ENCODE measurements around the gene CPEB2. TPM values are rescaled to one million over a fixed set of nuclear protein-coding genes. Genes with fewer than 3 reads are reported as not detected.
A peak's percentile ranks its signal among the peaks of the same experiment; 100 is the strongest.

Gene CPEB2
- total and polyA plus RNA-seq, 12 donors, result 3.2 to 15.8 (median 8.7) TPM

DNA sequence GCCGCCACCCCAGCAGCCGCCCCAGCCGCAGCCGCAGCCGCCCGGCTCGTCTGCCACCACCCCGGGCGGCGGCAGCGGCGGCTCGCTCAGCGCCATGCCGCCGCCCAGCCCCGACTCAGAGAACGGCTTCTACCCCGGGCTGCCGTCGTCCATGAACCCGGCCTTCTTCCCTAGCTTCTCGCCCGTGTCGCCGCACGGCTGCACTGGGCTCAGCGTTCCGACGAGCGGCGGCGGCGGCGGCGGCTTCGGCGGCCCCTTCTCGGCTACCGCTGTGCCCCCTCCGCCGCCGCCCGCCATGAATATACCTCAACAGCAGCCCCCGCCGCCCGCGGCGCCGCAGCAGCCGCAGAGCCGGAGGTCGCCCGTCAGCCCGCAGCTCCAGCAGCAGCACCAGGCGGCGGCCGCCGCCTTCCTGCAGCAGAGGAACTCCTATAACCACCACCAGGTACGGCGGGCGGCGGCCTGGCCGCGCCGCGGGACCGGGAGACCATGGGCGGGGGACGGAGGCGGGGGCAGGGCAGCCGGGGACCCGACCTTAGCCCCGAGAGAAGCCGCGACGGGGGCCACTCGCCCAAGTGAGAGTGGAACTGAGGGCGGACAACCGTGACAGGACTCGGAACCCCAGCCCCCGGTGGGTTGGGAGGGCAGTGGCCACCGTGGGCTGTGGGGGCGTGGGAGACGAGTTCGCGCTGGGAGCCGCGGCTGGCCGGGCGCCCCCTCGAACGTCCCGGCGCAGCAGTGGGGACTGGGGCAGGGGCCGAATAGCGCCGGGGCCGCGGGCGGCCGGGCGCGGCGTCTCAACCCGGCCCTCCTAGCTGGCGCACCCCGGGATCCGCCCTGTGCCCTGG, 1.8 kb downstream of the CPEB2 start:
- DNase-seq, result peak; percentile 27 to 72 (median 48)
- Histone ChIP-seq H3K9me3 (replicated peaks in 1 of 3) (no peaks in the 10 kb centered on the region), H3K4me1 (replicated peaks in 1 of 2) (peaks cover 14 to 33% of the 10 kb centered on the region in 2 donors), H3K36me3 (replicated peaks in 1 of 2) (peaks cover 0 to 10% of the 10 kb centered on the region in 2 donors), H3K4me3 (peak overlapping the region; percentile 37 to 94 (median 92)), H3K27ac (peak overlapping the region; percentile 92 to 100 (median 100)), H3K27me3 (no peaks in the 10 kb centered on the region)
- TF ChIP-seq POLR2A (IDR thresholded peaks at IDR 0.05), result peak in 1 of 2 donors; percentile 1
- TF ChIP-seq, protein P1, sequence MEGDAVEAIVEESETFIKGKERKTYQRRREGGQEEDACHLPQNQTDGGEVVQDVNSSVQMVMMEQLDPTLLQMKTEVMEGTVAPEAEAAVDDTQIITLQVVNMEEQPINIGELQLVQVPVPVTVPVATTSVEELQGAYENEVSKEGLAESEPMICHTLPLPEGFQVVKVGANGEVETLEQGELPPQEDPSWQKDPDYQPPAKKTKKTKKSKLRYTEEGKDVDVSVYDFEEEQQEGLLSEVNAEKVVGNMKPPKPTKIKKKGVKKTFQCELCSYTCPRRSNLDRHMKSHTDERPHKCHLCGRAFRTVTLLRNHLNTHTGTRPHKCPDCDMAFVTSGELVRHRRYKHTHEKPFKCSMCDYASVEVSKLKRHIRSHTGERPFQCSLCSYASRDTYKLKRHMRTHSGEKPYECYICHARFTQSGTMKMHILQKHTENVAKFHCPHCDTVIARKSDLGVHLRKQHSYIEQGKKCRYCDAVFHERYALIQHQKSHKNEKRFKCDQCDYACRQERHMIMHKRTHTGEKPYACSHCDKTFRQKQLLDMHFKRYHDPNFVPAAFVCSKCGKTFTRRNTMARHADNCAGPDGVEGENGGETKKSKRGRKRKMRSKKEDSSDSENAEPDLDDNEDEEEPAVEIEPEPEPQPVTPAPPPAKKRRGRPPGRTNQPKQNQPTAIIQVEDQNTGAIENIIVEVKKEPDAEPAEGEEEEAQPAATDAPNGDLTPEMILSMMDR (IDR thresholded peaks at IDR 0.05), result no peak
- intact Hi-C loops (cut with DNase I), result loop anchor here in 1 of 2 donors (10.0 kb wide), 1 partner anchor 1349 kb away; no protein-coding TSS in a partner anchor
- WGBS, 4 donors, result 0 to 1% (median 0%) methylated on average over 1 to 109 of the region's 109 CpGs

DNA sequence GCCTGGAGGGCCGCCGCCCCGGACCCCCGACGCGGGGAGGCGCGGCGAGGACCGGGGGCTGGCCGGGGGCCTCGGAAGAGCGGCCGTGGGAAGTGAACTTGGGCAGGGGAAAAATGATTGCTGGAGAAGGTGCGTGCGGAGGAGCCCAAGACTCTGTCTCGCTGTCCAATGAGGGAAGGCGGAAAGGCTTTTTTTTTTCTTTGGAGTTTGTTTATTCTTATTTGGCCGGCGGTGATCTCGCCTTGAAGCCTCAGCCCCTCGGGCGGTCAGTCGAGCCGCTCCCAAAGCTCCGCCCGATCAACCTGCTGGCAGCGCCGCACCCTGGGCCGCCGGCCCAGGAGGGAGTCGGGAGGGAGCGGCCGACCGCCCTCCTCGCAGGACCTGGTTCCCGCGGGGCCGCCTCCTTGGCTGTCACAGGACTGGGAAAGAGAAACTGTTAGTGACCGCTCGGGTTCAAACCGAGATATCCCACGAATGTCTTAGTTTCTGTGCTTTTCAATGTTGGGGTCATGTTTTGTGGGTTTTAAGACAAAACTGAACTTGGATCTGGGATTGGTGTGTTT, 2.5 kb downstream of the CPEB2 start:
- H3K27me3 ChIP-seq, result no peaks in the 10 kb centered on the region
- peak overlapping the region; percentile 92 to 100 (median 100) for H3K27ac ChIP-seq
- no peaks in the 10 kb centered on the region for H3K9me3 ChIP-seq (replicated peaks in 1 of 3)
- TF ChIP-seq, protein P1 (IDR thresholded peaks at IDR 0.05), result no peak
- peak; percentile 65 to 91 for TF ChIP-seq POLR2A (IDR thresholded peaks at IDR 0.05)
- H3K36me3 ChIP-seq (replicated peaks in 1 of 2), result peaks cover 0 to 13% of the 10 kb centered on the region in 2 donors
- intact Hi-C loops (cut with DNase I), result loop anchor here in 1 of 2 donors (10.0 kb wide), 1 partner anchor 1350 kb away; no protein-coding TSS in a partner anchor
- DNase-seq, result peak; percentile 82 to 92 (median 87)
- peaks cover 16 to 37% of the 10 kb centered on the region in 2 donors for H3K4me1 ChIP-seq (replicated peaks in 1 of 2)
- peak overlapping the region; percentile 37 to 94 (median 92) for H3K4me3 ChIP-seq
- WGBS, 4 donors, result 1 to 2% (median 1%) methylated on average over 10 to 43 of the region's 43 CpGs

DNA sequence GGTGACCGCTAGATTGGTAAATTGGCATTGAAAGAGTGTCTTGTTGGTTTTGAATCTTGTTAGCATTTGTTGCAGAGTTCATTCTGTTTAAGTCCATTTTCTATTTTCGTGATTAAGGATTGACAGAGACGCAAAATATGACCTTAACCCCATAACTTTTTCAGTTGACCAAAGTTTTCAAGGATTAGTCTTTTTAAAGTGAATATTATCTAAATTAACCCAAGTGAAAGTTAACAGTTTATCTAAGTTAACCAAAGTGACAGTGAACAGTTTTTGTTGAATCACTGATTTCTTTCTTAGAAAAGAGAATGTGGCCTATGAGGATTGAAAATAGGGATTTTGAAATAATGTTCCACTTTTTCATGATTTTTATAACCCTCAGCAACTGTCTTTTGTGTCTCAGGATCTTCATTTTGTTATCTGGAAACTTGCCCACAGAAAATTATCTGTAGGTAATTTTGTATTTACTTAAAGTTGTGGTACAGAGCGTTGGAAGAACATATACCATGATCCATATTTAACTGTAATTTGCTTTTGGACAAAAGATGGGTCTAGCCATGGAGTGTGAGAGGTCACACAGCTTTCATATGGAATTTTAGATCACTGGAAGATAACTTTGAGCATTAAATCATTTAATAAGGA, 3.3 kb downstream of the CPEB2 start:
- no peaks in the 10 kb centered on the region for H3K27me3 ChIP-seq
- WGBS, 4 donors, result 27 to 31% (median 30%) methylated on average over 4 of the region's 4 CpGs
- H3K36me3 ChIP-seq (replicated peaks in 1 of 2), result peaks cover 0 to 13% of the 10 kb centered on the region in 2 donors
- TF ChIP-seq POLR2A (IDR thresholded peaks at IDR 0.05), result no peak
- TF ChIP-seq, protein P1 (IDR thresholded peaks at IDR 0.05), result no peak
- intact Hi-C loops (cut with DNase I), result loop anchor here in 1 of 2 donors (10.0 kb wide), 1 partner anchor 1351 kb away; no protein-coding TSS in a partner anchor
- H3K4me3 ChIP-seq, result peak overlapping the region in 2 of 4 donors; percentile 91 to 93
- peak overlapping the region; percentile 92 to 100 (median 100) for H3K27ac ChIP-seq
- peaks cover 18 to 39% of the 10 kb centered on the region in 2 donors for H3K4me1 ChIP-seq (replicated peaks in 1 of 2)
- no peaks in the 10 kb centered on the region for H3K9me3 ChIP-seq (replicated peaks in 1 of 3)
- DNase-seq, result no peak

Measured in adrenal gland (tissue), 12 donors.